ENCODE measurements around the gene EXO1.

The EXO1 gene

GRCh38 chr1:241896670-241896962 is 48.6 kb downstream of the EXO1 start:
- no peak for DNase-seq

DNA sequence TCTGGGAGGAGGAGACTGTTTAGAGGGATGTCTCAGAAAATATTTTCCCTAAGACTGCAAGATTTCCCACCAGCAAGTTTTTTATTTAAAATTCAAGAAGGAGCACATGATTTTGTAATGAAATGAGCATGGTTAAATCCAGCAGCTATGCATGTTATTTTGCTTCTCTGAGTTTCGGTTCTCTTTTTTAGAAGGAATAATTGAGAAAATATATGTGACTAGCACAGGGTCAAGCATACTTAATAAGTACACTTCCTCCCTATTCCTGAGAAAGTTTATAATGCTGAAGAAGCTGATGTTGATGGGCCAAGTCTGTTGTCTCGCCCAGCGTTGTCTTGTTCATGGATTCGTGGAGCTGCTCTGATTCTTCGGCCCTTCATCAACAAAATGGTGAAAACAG is 51.2 kb downstream of the EXO1 start:
- DNase-seq = no peak

DNA sequence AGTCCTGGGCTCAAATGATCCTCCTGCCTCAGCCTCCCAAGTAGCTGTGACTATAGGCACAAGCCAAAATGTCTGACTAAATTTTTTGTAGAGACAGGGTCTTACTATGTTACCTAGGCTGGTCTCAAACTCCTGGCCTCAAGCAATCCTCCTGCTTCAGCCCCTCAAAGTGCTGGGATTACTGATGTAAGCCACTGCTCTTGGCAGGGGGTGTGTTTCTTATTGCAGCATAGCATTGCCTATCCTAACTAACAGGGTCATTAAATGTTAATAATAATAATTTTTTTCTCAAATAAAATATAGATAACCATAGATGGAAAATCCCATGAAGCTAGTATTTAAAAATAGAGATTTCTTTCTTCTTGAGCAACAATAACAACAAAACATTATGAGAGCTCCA is 52.4 kb downstream of the EXO1 start:
- DNase-seq = no peak

DNA sequence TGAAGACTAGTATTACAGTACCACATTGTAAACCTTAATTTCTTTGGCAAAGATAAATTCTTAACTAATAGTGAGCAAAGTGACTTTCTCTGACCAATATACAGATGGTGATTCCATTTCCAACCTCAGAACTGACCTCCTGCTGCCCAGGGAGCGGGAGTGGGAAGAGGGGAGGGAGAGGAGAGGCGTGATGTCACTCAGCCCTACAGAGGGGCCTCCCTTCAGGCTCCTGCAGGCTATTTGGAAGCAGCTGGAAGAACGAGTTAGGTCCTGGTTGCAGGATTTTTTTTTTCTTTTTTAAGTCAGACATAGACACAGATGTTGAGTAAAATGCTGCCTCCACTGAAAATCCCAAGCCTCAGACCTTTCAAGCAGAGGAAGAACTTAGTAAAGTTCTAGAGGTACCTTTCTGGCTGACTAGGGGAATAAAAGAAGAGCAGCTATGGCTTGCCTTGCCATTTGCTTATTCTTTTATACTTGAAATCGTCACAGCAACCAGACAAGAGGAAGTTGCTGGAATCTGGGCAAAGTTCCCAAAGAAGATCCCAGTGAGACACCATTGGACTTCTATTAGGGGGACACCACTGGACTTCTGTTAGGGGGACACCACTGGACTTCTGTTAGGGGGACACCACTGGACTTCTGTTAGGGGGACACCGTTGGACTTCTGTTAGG is 54.5 kb downstream of the EXO1 start:
- DNase-seq = no peak

DNA sequence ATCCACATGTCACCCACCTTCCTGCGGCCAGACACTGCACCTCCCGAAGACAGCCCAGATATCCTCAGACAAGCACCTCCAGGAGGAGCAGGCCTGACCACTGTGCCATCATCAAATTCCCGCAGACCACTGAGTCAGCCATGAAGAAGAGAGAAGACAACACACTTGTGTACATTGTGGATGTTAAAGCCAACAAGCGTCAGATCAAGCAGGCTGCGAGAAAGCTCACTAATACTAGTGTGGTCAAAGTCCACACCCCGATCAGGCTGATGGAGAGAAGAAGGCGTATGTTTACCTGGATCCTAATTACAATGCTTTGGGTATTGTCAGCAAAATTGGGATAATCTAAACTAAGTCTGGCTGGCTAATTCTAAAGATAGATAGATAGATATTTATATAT is 68.2 kb downstream of the EXO1 start:
- no peak for DNase-seq

DNA sequence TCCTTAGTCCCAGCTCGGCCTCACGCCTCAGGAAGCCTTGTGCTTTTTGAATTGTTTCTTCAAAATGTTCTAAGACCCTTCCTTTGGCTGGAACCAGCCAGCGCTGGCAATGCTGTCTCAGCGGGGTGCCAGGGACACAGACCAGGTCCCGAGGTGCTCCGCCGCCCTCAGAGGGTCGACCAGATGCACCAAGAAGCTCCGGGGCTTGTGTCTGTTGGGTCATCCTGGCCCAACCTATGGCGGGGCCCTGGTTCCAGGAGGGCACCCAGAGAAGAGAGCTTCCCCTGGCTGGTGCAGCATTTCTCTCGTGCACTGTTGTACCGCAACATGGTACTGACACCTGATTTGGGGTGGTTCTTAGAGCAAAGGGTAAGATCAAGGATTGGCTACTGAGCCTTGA is 69.5 kb downstream of the EXO1 start:
- DNase-seq = no peak

DNA sequence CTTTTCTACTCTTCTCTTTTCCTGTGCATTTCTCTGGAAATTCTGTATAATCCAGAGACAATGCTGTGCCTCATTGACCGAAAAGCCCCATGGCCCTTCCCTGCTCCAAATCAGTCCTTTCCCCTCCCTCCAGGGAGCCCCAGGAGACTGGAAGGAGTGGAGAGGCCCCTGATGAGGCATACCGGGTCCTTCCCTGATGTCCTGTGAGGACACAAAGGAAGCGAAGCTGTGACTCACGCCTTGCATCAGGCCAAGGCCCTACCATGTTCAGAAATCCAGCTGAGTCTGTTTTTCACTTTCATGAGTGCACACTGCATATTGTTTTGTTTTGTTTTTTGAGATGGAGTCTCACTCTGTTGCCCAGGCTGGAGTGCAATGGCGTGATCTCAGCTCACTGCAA is 70.9 kb downstream of the EXO1 start:
- no peak for DNase-seq

GRCh38 chr1:241924080-241924808 is 76.2 kb downstream of the EXO1 start:
- DNase-seq = no peak

DNA sequence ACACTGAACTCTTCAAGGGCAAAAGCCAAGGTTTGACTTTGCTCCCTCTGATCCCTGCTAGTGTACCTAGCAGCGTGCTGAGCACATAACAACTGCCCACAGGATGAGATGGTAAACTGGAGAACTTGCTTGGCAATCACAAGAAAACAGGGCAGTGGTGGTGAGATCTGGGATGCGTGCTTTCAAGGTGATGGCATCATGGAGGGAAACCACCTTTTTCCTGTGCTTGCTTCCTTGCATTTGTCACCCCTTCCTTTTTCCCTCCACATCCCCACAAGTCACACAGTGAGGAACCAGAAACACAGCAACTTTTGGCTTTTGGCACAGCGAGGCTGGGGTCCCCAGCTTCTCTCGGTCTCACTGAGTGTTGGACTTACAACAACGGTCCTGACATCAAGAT is 78.1 kb downstream of the EXO1 start:
- no peak for DNase-seq

DNA sequence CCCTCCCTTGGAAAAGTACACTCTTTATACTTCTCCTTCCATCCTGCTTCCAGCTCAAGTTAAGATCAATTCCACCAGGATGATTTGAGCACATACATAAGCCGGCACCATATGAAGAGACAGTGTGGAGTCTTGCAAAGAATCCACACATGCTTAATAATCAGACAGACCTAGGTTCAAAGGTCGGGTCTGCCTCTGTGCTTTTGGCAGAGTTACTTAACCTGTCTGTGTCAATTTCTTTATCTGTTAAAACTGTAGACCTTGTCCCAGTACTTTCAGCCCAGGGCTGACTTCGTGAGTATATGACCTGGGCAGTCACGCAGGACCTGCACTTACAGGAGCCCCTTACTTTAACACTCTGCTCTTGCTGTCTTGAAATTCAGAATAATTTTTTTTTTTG is 79.3 kb downstream of the EXO1 start:
- DNase-seq = no peak

- DNase-seq = no peak
These were observed 84.8 kb downstream of the EXO1 start for GRCh38 chr1:241932845-241933244.

DNA sequence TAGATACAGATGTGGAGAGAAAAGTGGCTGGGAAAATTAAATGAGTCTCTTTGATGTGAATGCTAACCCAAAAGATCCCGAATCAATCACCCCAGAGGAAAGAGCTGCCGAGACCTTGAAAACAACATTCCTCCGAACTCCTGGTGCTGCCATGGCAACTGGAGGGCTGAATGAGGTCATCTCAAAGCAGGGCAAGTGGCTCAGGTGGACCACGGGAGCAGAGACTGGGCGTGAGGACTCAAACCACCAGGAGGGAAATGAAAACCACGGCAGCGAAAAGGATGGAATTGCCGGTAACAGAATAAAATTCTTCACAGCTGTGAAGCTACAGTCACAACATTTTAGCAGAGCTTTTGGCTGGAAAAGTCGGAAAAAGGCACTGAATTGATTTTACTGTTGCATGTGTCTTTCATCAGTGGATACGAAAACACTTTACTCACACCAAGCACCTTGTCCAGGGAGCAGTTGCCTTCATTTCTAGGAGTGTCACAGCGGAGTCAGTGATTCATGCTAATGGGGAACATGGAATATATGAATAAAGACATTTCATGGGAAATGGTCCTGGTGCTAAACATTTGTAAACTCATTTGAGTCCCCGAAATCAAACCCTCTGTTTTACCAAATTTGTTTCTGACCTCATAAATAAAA is 86.3 kb downstream of the EXO1 start:
- DNase-seq = no peak

DNA sequence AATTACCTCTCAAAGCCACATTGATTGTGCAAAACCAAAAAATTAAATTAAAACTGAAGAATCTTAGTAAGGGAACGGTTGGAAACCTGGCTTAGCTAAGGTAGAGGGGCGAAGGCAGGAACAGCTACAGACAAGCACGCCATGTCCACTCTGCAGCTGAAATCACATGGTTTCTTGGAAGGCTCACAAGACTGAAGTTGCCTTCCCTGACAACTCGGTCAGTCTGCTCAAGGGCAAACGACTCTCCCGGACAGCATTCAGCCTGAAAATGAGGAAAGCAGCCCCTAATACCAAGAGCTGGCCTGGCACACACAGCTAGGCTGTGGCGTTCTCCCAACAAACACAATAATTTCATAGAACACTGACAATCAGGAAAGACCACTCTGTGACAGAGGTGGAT is 86.9 kb downstream of the EXO1 start:
- DNase-seq = no peak
